Heart left ventricle (tissue), 16 donors: ENCODE measurements around the gene TSC2. TPM values are rescaled to one million over a fixed set of nuclear protein-coding genes. Genes with fewer than 3 reads are reported as not detected.

Experiments used
- ATAC-seq, 4 donors: fragments of 200-7000 bp; cut with Tn5 transposase; one replicate each; pipeline ENCODE4 v1.9.1; 2020 to 2022; ENCODE audit warnings: moderate library complexity in 4 of 4, mild to moderate bottlenecking in 3 of 4, moderate number of reproducible peaks in 1 of 4
- DNase-seq, 5 donors: peaks; one replicate each; pipeline ENCODE4 v3.0.0-alpha.2; 2020
- H3K27ac ChIP-seq, 12 donors: fragments of 200-600 bp; sonication (generic) in 4 of 12; one replicate each; pipeline versions ENCODE4 v1.5.0 to v1.8.0; 2016 to 2022; ENCODE audit warnings: mild to moderate bottlenecking in 2 of 12
- H3K27me3 ChIP-seq, 9 donors: fragments of 200-600 bp; sonication (generic) in 2 of 9; one replicate each; pipeline versions ENCODE4 v1.5.1 to v1.8.0; 2016 to 2022; ENCODE audit warnings: mild to moderate bottlenecking in 3 of 9
- H3K36me3 ChIP-seq, 9 donors: fragments of 200-600 bp; sonication (generic) in 2 of 9; one replicate each; pipeline versions ENCODE4 v1.5.0 to v1.8.0; 2018 to 2022; ENCODE audit warnings: mild to moderate bottlenecking in 2 of 9
- H3K4me1 ChIP-seq, 12 donors: fragments of 200-600 bp; sonication (generic) in 4 of 12; one replicate each; pipeline versions ENCODE4 v1.5.0 to v1.8.0; 2016 to 2022; ENCODE audit warnings: mild to moderate bottlenecking in 3 of 12
- H3K4me3 ChIP-seq, 12 donors: fragments of 200-600 bp; sonication (generic) in 4 of 12; one replicate each; pipeline versions ENCODE4 v1.5.0 to v1.8.0; 2017 to 2022; ENCODE audit warnings: mild to moderate bottlenecking in 9 of 12, moderate library complexity in 4 of 12
- H3K9me3 ChIP-seq, 12 donors: fragments of 200-600 bp; sonication (generic) in 4 of 12; one replicate each; pipeline versions ENCODE4 v1.5.0 to v1.8.0; 2016 to 2022; ENCODE audit warnings: mild to moderate bottlenecking in 1 of 12
- CTCF ChIP-seq, 12 donors: fragments of 200-600 bp; sonication (generic) in 4 of 12; IDR thresholded peaks; one replicate each; pipeline versions ENCODE4 v1.5.0 to v1.8.0; 2018 to 2022; ENCODE audit warnings: antibody characterized with exemption in 12 of 12, mild to moderate bottlenecking in 5 of 12
- POLR2A ChIP-seq, 2 donors: fragments of 450-650 bp; IDR thresholded peaks; one replicate each; pipeline ENCODE4 v1.6.1; 2017; ENCODE audit warnings: antibody characterized with exemption in 2 of 2, mild to moderate bottlenecking in 2 of 2, moderate library complexity in 2 of 2
- WGBS, 4 donors: extraction: QIAGEN DNeasy Blood & Tissue Kit in 2 of 4; methylation state at CpG; one replicate each; pipeline versions ENCODE4 v1.1.5 to v1.1.7; 2013 to 2018; 5-methylcytosine and 5-hydroxymethylcytosine counted together
- intact Hi-C, 10 donors: fragments of 100-400 bp; cut with DNase I; formaldehyde crosslinking; loops; one replicate each; pipeline versions ENCODE4 v1.11.1 to v1.14.2; 2022
- polyA plus RNA-seq, 2 donors: library from polyadenylated mRNA; stranded (reverse); fragments of 200-250 nt; gene quantifications; one replicate each; pipeline ENCODE4 v1.2.3, GENCODE V29; 2013
- total RNA-seq, 9 donors: library from RNA; depleted of rRNA in 2 of 9; stranded (reverse); fragments of >200 nt in 2 of 9; fragmentation: NEBNext Ultra II Directional in 3 of 9; extraction: Animal tissue kit (Norgen Biotek cat#: 25700) in 3 of 9; gene quantifications; one replicate each; pipeline versions ENCODE4 v1.1.0 to v1.2.4, GENCODE V29; 2016 to 2023
- donor health status: ischemic (EF 13 %, LVEDD 7.1; RV severe dilation, severe dysfunction).
- donor health status: healthy with polysubstance abuse.
- donor health status: DM: no; HTN: yes; CAD: no.
- donor health status: DM: no; HTN: no; CAD: no.
- donor health status: ischemic (EF 25% LVEDD 6.9; RV normal size, moderate dysfunction).
- donor health status: ischemic (EF 25% LVEDD 5.7; RV mildly dilated, moderate dysfunction).
- donor health status: healthy.
- donor health status: DM: yes; HTN: yes; CAD: no.
- donor health status: ischemic (EF 35%, LVEDD 5.7; RV mildly dilated, moderate dysfunction).
- donor health status: nonischemic (EF 11% LVEDD 7.7; RV severe dilation, severe dysfunction).
- donor health status: DM: yes; HTN: yes; CAD: no.
- donor health status: PGD.
- donor health status: ischemic (EF 29% LVEDD 5.4; RV normal size, mild dysfunction).
- donor health status: nonischemic (EF 23%, LVEDD 6.1; RV moderate dilation, normal function).

TSC2 gene
- total and polyA plus RNA-seq, 11 donors: 33.3 to 94.5 (median 67.7) TPM

GRCh38 chr16:2088759-2089358 lies 41.1 kb downstream of the TSC2 start:
- ATAC-seq (no peak), DNase-seq (no peak)
- Histone ChIP-seq H3K36me3 (peaks cover 0 to 98% (median 81%) of the 10 kb centered on the region in 9 donors), H3K27ac (no peak overlapping the region), H3K27me3 (no peaks in the 10 kb centered on the region), H3K9me3 (no peaks in the 10 kb centered on the region), H3K4me3 (no peak overlapping the region), H3K4me1 (peaks cover 0 to 11% (median 0%) of the 10 kb centered on the region in 12 donors)
- TF ChIP-seq POLR2A (IDR thresholded peaks at IDR 0.05): no peak
- TF ChIP-seq CTCF (IDR thresholded peaks at IDR 0.05): no peak
- 85 to 90% (median 88%) methylated on average over 19 to 20 of the region's 20 CpGs for WGBS, 4 donors
- intact Hi-C loops: loop anchor here in 2 of 10 donors (10.0 kb wide), 1 partner anchor 64 kb away; the partner anchor contains the start of gene NHERF2 (in 2 of the 2)

GRCh38 chr16:2089706-2090480 lies 42.1 kb downstream of the TSC2 start:
- DNase-seq (peak in 1 of 5 donors; percentile 24), ATAC-seq (peak in 1 of 4 donors; percentile 1)
- Histone ChIP-seq H3K4me1 (peaks cover 0 to 11% (median 0%) of the 10 kb centered on the region in 12 donors), H3K36me3 (peaks cover 0 to 97% (median 91%) of the 10 kb centered on the region in 9 donors), H3K4me3 (peak overlapping the region in 4 of 12 donors; percentile 25 to 37 (median 30)), H3K27me3 (no peaks in the 10 kb centered on the region), H3K27ac (peak overlapping the region in 11 of 12 donors; percentile 41 to 87 (median 74)), H3K9me3 (no peaks in the 10 kb centered on the region)
- TF ChIP-seq POLR2A (IDR thresholded peaks at IDR 0.05) (no peak), CTCF (IDR thresholded peaks at IDR 0.05) (no peak)
- 87 to 92% (median 91%) methylated on average over 26 to 44 of the region's 44 CpGs for WGBS, 4 donors
- intact Hi-C loops: loop anchor here in 2 of 10 donors (10.0 kb wide), 1 partner anchor 65 kb away; the partner anchor contains the start of gene NHERF2 (in 2 of the 2)

- Histone ChIP-seq H3K27ac (peak overlapping the region in 11 of 12 donors; percentile 41 to 87 (median 74)), H3K4me3 (peak overlapping the region in 4 of 12 donors; percentile 25 to 37 (median 30)), H3K9me3 (no peaks in the 10 kb centered on the region), H3K4me1 (peaks cover 0 to 11% (median 0%) of the 10 kb centered on the region in 12 donors), H3K36me3 (peaks cover 0 to 96% (median 93%) of the 10 kb centered on the region in 9 donors), H3K27me3 (no peaks in the 10 kb centered on the region)
- WGBS, 4 donors: 77 to 92% (median 78%) methylated on average over 5 to 14 of the region's 14 CpGs
- no peak for TF ChIP-seq POLR2A (IDR thresholded peaks at IDR 0.05)
- no peak for TF ChIP-seq CTCF (IDR thresholded peaks at IDR 0.05)
- peak in 2 of 5 donors; percentile 55 to 68 for DNase-seq
- peak in 3 of 4 donors; percentile 32 to 51 (median 35) for ATAC-seq
- intact Hi-C loops: no loop called here
Measured at GRCh38 chr16:2090481-2090776, 42.6 kb downstream of the TSC2 start.
